GM10266 (cell line): ENCODE measurements around the gene MBD5.

ENCODE experiments used
- DNase-seq: peaks from one replicate; pipeline ENCODE4 v3.0.0; 2012; ENCODE audit errors: extremely low spot score
- TF ChIP-seq, protein P1 (sequence below): IDR thresholded peaks from 2 replicates; pipeline ENCODE4 v1.5.1; 2012; ENCODE audit warnings: mild to moderate bottlenecking, low read depth; ENCODE audit not compliant: control insufficient read depth, insufficient read depth; ENCODE audit errors: missing control alignments

Gene MBD5

DNA sequence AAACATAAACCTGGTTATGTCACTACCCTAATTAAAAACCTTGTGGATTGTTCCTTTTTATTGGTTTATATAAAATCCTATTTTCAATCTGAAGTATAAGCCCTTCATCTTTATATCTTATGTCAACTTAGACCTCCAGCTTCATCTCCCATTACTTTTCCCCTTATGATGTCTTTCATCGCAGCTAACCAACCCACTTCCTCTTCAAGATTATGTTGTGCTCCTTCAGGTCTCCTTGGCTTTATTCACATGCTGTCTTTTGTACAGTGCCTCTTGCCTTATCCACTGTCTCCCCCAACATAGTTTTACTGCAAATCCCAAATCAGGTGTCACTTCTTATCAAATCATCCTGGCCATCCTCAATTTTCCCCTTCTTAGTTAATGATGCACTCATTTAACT, 25.9 kb downstream of the MBD5 start:
- TF ChIP-seq, protein P1, sequence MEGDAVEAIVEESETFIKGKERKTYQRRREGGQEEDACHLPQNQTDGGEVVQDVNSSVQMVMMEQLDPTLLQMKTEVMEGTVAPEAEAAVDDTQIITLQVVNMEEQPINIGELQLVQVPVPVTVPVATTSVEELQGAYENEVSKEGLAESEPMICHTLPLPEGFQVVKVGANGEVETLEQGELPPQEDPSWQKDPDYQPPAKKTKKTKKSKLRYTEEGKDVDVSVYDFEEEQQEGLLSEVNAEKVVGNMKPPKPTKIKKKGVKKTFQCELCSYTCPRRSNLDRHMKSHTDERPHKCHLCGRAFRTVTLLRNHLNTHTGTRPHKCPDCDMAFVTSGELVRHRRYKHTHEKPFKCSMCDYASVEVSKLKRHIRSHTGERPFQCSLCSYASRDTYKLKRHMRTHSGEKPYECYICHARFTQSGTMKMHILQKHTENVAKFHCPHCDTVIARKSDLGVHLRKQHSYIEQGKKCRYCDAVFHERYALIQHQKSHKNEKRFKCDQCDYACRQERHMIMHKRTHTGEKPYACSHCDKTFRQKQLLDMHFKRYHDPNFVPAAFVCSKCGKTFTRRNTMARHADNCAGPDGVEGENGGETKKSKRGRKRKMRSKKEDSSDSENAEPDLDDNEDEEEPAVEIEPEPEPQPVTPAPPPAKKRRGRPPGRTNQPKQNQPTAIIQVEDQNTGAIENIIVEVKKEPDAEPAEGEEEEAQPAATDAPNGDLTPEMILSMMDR = no peak
- DNase-seq = no peak

DNA sequence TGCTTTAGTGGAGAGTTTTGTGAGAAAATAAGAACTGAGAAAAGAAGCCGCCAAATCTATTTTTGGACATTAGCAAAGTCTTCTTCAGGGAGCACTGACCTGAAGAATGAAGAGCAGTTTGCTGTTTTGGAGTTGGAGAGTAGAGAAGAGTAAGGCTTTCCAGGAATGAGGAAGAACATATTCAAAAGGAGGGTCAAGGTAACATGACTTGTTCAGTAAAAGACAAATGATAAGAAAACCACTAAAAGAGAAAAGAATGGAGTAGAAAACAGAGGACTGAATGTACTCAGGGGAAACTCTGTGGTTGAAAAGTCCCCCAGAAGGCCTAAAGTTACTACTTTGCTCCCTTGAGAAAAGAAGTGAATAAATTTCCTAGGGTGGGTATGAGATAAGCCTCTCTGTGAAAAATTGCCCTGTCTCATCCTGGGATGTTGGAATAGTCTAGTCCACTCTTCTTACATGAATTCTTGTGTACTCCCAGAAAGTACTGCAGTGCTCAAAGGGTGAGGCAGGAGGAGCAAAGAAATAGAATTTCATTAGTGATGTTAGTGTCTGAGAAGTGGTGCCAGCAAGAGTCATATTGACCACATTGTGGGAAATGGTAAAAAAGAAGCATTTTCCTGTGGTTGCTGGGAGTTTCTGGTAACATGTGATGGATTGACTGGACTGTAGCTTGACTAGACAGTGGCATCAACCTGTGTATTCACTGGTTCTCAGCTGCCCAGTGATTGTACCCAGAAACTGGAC, 27.8 kb downstream of the MBD5 start:
- TF ChIP-seq, protein P1 = peak; percentile 11

DNA sequence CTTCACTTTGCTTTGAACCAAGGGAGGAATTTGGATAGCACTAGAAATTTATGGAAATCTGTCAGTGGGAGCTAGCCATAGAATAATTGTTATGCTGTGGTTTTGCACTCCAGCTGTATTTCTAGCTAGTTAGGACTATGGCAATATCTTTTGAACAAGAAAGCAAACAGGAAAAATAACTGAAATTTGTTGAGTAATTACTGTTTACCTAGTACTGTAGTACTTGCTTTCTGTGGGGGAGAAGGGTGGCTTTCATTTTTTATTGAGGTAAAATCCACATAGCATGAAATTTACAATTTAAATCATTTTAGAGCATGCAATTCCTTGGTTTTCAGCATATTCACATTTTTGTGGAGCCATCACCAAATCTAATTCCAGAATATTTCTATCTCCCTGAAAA, 28.4 kb downstream of the MBD5 start:
- DNase-seq = no peak
- TF ChIP-seq, protein P1 = no peak

More for the DNA sequence above, 27.8 kb downstream of the MBD5 start:
- DNase-seq = peak; percentile 15

GRCh38 chr2:148052687-148053086, 31.8 kb downstream of the MBD5 start:
- TF ChIP-seq, protein P1 = no peak
- no peak for DNase-seq

DNA sequence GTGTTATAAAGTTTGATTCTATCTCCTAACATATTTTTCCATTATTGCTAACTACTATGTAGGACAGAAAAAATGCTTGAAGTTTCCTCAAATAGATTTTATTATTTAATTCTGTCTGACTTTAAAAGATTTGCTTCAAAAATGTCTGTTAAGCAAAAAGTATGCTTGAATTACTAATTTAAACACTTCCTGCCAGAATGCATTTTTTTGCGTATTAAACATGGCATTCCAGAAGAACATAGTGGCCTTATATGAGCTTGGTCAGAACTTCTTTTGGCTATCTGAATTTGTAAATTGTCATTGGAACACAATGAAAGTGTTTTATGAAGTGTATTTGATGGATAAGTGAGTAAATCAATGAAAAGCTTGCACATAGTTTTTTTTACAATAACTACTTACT, 37.8 kb downstream of the MBD5 start:
- TF ChIP-seq, protein P1 = no peak
- DNase-seq = no peak

DNA sequence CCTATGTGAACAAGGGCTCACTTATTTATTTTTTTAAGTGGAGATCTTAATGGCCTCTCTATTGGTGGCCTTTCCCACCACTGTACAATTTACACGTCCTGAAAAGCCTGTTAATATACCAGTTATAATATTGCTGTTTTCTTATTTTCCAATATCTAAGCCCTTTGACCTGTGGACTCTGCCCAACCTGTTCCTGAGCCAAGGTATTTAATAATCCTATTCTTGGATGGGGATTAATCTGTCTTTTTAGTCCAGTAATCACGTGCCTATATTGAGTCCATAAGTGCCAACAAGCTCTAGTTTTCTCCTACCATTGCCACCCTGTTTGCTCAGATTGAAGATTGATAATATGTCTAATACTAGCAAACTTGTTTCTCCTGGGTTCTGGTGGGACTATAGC, 42.7 kb downstream of the MBD5 start:
- TF ChIP-seq, protein P1 = no peak
- DNase-seq = no peak

- no peak for DNase-seq
- TF ChIP-seq, protein P1 = no peak
Observed at GRCh38 chr2:148065936-148066335, 45.0 kb downstream of the MBD5 start.
